ENCODE measurements around the gene MDM2. TPM values are rescaled to one million over a fixed set of nuclear protein-coding genes. Genes with fewer than 3 reads are reported as not detected.
"Not testable (repeated sequence)": the region's sequence is repeated elsewhere in the genome, so short reads cannot be mapped to it uniquely, and the experiment has no call there.

Gene MDM2
- total and polyA plus RNA-seq, 5 experiments from 2014 or later, result 7.6 to 90.4 (median 17.9) TPM

GRCh38 chr12:68851592-68852306, 43.8 kb downstream of the MDM2 start:
- ATAC-seq (no peak), DNase-seq (no peak)
- no peaks in the 10 kb centered on the region for H3K27me3 Mint-ChIP-seq
- H3K4me3 Mint-ChIP-seq, result no peak overlapping the region
- peaks cover 0 to 1% (median 0%) of the 10 kb centered on the region in 4 donors for H3K4me1 Mint-ChIP-seq
- no peaks in the 10 kb centered on the region for H3K9me3 Mint-ChIP-seq
- H3K27ac Mint-ChIP-seq, result peak overlapping the region in 1 of 10 donors; percentile 31
- H3K36me3 Mint-ChIP-seq, result no peaks in the 10 kb centered on the region
- POLR2A ChIA-PET, result no interaction called here

GRCh38 chr12:68853396-68854077, 45.6 kb downstream of the MDM2 start:
- H3K4me3 Mint-ChIP-seq, result no peak overlapping the region
- POLR2A ChIA-PET, result interaction anchor here (0.7 kb wide), 1 partner anchor 18 kb away, joined by 3 read pairs; no protein-coding TSS in a partner anchor
- H3K36me3 Mint-ChIP-seq, result no peaks in the 10 kb centered on the region
- ATAC-seq (no peak), DNase-seq (no peak)
- no peaks in the 10 kb centered on the region for H3K9me3 Mint-ChIP-seq
- H3K4me1 Mint-ChIP-seq, result peaks cover 0 to 1% (median 0%) of the 10 kb centered on the region in 4 donors
- H3K27ac Mint-ChIP-seq, result no peak overlapping the region
- H3K27me3 Mint-ChIP-seq, result no peaks in the 10 kb centered on the region

- Mint-ChIP-seq H3K27me3 (no peaks in the 10 kb centered on the region), H3K4me3 (no peak overlapping the region), H3K27ac (no peak overlapping the region), H3K36me3 (no peaks in the 10 kb centered on the region), H3K9me3 (no peaks in the 10 kb centered on the region), H3K4me1 (peaks cover 0 to 1% (median 0%) of the 10 kb centered on the region in 4 donors)
- DNase-seq (no peak), ATAC-seq (no peak)
- POLR2A ChIA-PET, result no interaction called here
Observed at GRCh38 chr12:68854078-68854468, 46.1 kb downstream of the MDM2 start.

- Mint-ChIP-seq H3K4me3 (no peak overlapping the region), H3K36me3 (no peaks in the 10 kb centered on the region), H3K4me1 (peaks cover 0 to 1% (median 0%) of the 10 kb centered on the region in 4 donors), H3K27me3 (no peaks in the 10 kb centered on the region), H3K27ac (peak overlapping the region in 1 of 10 donors; percentile 39), H3K9me3 (no peaks in the 10 kb centered on the region)
- ATAC-seq, result no peak
- no peak for DNase-seq
- POLR2A ChIA-PET, result interaction anchor here (0.6 kb wide), 1 partner anchor 359 kb away, joined by 3 read pairs; no protein-coding TSS in a partner anchor
Observed at GRCh38 chr12:68854554-68854953, 46.6 kb downstream of the MDM2 start.

GRCh38 chr12:68855111-68855510, 47.1 kb downstream of the MDM2 start:
- H3K4me3 Mint-ChIP-seq, result no peak overlapping the region
- POLR2A ChIA-PET, result interaction anchor here (0.6 kb wide), 1 partner anchor 359 kb away, joined by 3 read pairs; no protein-coding TSS in a partner anchor
- H3K9me3 Mint-ChIP-seq, result no peaks in the 10 kb centered on the region
- DNase-seq, result no peak
- peaks cover 0 to 2% (median 0%) of the 10 kb centered on the region in 5 donors for H3K27me3 Mint-ChIP-seq
- H3K36me3 Mint-ChIP-seq, result no peaks in the 10 kb centered on the region
- no peak for ATAC-seq
- no peak overlapping the region for H3K27ac Mint-ChIP-seq
- H3K4me1 Mint-ChIP-seq, result peaks cover 0 to 1% (median 0%) of the 10 kb centered on the region in 4 donors

GRCh38 chr12:68855771-68856170, 47.8 kb downstream of the MDM2 start:
- Mint-ChIP-seq H3K36me3 (no peaks in the 10 kb centered on the region), H3K4me1 (peaks cover 0 to 1% (median 0%) of the 10 kb centered on the region in 4 donors), H3K9me3 (no peaks in the 10 kb centered on the region), H3K27ac (no peak overlapping the region), H3K27me3 (peaks cover 0 to 2% (median 0%) of the 10 kb centered on the region in 5 donors), H3K4me3 (no peak overlapping the region)
- ATAC-seq, result no peak
- POLR2A ChIA-PET, result no interaction called here
- DNase-seq, result no peak

GRCh38 chr12:68856510-68856909, 48.5 kb downstream of the MDM2 start:
- ATAC-seq (no peak), DNase-seq (no peak)
- Mint-ChIP-seq H3K27me3 (peaks cover 0 to 3% (median 0%) of the 10 kb centered on the region in 5 donors), H3K9me3 (no peaks in the 10 kb centered on the region), H3K4me3 (no peak overlapping the region), H3K27ac (no peak overlapping the region), H3K36me3 (no peaks in the 10 kb centered on the region), H3K4me1 (peaks cover 0 to 1% (median 0%) of the 10 kb centered on the region in 4 donors)
- POLR2A ChIA-PET, result no interaction called here

- POLR2A ChIA-PET, result no interaction called here
- H3K27ac Mint-ChIP-seq, result no peak overlapping the region
- H3K4me1 Mint-ChIP-seq, result no peaks in the 10 kb centered on the region
- DNase-seq (no peak), ATAC-seq (no peak)
- H3K9me3 Mint-ChIP-seq, result no peaks in the 10 kb centered on the region
- H3K36me3 Mint-ChIP-seq, result no peaks in the 10 kb centered on the region
- H3K4me3 Mint-ChIP-seq, result no peak overlapping the region
- H3K27me3 Mint-ChIP-seq, result peaks cover 0 to 10% (median 0%) of the 10 kb centered on the region in 5 donors
Observed at GRCh38 chr12:68861890-68862289, 53.9 kb downstream of the MDM2 start.

- no peak for ATAC-seq
- H3K27me3 Mint-ChIP-seq, result peaks cover 0 to 10% (median 0%) of the 10 kb centered on the region in 5 donors
- no peaks in the 10 kb centered on the region for H3K9me3 Mint-ChIP-seq
- no peak overlapping the region for H3K27ac Mint-ChIP-seq
- no peaks in the 10 kb centered on the region for H3K36me3 Mint-ChIP-seq
- no peak for DNase-seq
- POLR2A ChIA-PET, result no interaction called here
- no peak overlapping the region for H3K4me3 Mint-ChIP-seq
- H3K4me1 Mint-ChIP-seq, result no peaks in the 10 kb centered on the region
Observed at GRCh38 chr12:68863109-68863770, 55.3 kb downstream of the MDM2 start.

GRCh38 chr12:68863886-68864454, 56.0 kb downstream of the MDM2 start:
- peaks cover 0 to 10% (median 0%) of the 10 kb centered on the region in 5 donors for H3K27me3 Mint-ChIP-seq
- DNase-seq, result peak in 2 of 10 donors; percentile 10 to 14
- H3K36me3 Mint-ChIP-seq, POLR2A ChIA-PET, H3K4me1 Mint-ChIP-seq, ATAC-seq, H3K27ac Mint-ChIP-seq, H3K4me3 Mint-ChIP-seq, H3K9me3 Mint-ChIP-seq: not testable (repeated sequence)

GRCh38 chr12:68864604-68865003, 56.6 kb downstream of the MDM2 start:
- ATAC-seq, result no peak
- DNase-seq, result no peak
- no peak overlapping the region for H3K27ac Mint-ChIP-seq
- H3K27me3 Mint-ChIP-seq, result peaks cover 0 to 10% (median 0%) of the 10 kb centered on the region in 5 donors
- H3K36me3 Mint-ChIP-seq, result no peaks in the 10 kb centered on the region
- POLR2A ChIA-PET, result no interaction called here
- no peaks in the 10 kb centered on the region for H3K9me3 Mint-ChIP-seq
- no peaks in the 10 kb centered on the region for H3K4me1 Mint-ChIP-seq
- no peak overlapping the region for H3K4me3 Mint-ChIP-seq

- Mint-ChIP-seq H3K27me3 (peaks cover 0 to 8% (median 0%) of the 10 kb centered on the region in 5 donors), H3K9me3 (no peaks in the 10 kb centered on the region), H3K27ac (no peak overlapping the region), H3K4me3 (no peak overlapping the region), H3K36me3 (no peaks in the 10 kb centered on the region), H3K4me1 (no peaks in the 10 kb centered on the region)
- POLR2A ChIA-PET, result no interaction called here
- ATAC-seq, result no peak
- DNase-seq, result no peak
Observed at GRCh38 chr12:68865399-68866164, 57.6 kb downstream of the MDM2 start.

Data from naive thymus-derived CD8-positive, alpha-beta T cell (primary cell).